Islet of Langerhans (tissue), 1 donor: Measurements from ENCODE around the gene EPN1.
"Not testable (repeated sequence)": the region's sequence is repeated elsewhere in the genome, so short reads cannot be mapped to it uniquely, and the experiment has no call there.

Experiments
- FAIRE-seq: peaks from one replicate; lab custom pipeline; 2011; peaks lifted over from hg19 to GRCh38; lab: Jason Lieb, UNC

EPN1 gene

DNA sequence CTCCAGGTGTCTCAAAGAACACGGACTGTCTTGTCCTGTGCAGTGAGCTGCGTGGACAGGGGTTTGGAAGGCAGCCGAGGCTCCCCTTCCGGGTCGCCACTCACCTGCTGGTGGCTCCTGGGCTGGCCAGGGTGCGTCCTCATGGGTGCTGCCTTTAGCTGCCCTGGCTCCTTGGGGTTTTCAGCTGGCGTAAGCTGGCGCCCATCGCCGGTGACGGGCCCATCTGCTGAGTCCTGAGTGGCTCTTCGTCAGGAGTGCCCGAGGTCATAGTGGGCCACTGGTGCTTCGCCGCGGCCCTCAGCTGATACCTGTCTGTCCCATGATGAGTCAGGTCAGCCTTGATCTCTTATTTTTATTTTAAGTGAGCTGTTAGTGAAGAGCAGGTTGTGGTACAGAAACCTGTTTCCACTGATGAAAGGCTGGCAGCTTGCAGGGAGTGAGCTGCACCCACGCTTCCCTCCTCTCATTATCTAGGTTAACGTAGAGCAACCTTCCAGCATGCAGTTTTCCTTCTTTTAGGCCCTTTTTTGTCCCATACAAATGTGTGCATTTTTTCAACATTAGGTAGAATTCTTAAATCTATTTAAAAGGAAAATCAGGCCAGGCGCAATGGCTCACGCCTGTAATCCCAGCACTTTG lies 18.4 kb downstream of the EPN1 start:
- FAIRE-seq, result no peak

DNA sequence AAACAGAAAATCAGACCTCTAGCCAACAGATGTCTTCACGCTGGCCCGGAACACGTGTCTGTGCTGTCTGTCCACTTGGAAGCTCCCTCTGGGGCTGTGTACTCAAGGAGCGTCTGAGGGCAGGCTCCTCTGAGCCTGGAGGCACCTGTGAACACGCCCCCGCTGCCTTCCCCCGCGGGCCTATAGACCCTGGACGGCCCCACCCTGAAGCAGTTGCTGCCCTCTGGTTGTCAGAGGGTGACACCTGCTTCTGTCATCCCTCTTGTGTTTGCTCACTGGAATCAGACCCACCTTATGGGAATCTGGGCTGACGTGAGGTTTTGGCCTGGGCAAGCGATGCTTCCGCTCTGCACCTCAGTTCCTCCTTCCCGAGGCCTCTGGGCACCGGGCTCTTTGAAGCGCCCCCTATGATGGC lies 19.2 kb downstream of the EPN1 start:
- FAIRE-seq, result no peak

DNA sequence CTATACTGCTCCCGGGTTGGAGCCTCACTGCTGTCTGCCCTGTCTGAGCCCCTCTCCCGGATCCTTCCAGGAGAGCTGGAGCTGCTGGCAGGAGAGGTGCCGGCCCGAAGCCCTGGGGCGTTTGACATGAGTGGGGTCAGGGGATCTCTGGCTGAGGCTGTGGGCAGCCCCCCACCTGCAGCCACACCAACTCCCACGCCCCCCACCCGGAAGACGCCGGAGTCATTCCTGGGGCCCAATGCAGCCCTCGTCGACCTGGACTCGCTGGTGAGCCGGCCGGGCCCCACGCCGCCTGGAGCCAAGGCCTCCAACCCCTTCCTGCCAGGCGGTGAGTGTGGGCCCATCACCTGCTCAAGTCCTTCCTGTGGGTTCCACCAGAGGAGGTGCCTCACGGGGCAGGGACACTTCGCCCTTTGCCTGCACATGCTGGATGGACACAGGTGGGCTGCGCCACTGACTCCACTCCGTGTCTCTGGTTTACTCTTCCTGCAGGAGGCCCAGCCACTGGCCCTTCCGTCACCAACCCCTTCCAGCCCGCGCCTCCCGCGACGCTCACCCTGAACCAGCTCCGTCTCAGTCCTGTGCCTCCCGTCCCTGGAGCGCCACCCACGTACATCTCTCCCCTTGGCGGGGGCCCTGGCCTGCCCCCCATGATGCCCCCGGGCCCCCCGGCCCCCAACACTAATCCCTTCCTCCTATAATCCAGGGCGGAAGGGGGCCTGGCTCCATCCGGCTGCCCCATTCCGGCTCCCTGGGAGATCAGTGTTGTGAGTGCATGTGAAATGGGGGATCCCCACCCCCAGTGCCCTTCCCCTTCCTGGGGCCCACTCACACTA lies 19.8 kb downstream of the EPN1 start:
- FAIRE-seq, result no peak

DNA sequence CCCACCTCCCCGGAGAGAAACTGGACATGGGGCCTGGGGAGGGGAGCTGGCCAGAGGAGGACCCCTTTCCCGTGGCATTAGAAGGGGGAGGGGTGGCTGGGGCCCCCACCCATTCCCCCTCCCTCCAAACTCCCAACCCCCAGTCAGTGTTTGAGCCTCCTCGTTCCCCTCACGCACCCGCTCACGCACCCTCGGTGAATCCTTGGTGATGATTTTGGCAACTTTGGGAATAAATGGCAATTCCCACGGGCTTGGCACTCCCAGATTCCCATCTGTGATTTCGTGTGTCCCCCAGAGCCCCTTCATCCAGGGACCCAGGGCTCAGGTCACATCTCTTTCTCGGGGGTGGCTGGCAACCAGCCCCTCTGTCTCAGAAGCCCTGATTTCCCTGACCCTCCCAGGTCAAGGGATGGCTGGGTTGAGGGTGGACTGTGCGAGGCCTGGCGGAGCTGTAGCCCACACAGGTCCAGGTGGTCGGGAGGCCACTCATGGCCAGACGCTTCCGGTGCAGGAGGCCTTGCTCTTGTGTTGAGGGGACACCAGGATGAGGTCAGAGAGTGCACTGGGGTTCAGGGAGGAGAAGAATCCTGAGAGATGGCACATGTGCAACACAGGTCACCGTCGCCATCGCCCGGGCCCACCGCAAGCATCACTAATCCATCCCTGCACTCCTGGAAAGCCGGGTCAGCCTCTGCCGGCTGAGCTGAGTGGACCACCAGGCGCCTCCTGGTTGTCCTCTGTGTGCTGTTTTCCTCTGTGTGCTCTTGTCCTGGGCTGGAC lies 20.7 kb downstream of the EPN1 start:
- no peak for FAIRE-seq

DNA sequence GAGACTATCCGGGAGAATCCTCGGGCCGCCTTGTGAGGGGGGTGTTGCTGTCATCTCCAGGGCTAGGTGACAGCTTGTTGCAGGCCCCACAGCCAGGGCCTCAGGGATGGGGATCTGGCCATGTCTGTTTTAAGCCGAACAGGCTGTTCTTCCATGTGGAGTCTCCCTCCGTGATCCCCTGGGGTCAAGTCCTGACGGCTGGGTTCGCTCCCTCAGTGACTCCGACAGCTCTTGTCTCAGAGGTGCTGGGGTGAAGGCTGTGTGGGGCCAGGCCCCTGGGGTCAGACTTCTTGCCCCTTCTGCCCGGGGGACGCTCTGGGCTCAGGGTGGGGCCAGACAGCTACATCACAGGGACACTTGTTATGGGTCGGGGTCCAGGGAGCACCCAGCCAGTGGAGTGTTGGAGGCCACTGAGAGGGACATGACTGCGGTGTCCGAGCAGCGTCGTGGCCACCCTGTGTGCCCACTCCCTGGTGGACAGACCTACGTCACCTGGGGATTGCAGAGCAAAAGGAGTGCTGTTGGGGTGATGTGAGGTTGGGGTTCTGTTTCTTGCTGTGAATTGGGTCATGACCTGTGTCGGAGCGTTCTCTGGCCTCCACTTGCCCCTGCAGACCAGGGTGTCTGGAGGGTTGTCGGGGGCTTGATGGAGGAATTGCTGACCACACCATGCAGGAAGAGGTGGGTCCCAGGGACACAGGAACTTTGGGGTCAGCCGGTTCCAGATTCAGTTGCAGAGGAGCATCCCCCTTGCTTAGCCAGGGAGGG lies 21.5 kb downstream of the EPN1 start:
- no peak for FAIRE-seq

DNA sequence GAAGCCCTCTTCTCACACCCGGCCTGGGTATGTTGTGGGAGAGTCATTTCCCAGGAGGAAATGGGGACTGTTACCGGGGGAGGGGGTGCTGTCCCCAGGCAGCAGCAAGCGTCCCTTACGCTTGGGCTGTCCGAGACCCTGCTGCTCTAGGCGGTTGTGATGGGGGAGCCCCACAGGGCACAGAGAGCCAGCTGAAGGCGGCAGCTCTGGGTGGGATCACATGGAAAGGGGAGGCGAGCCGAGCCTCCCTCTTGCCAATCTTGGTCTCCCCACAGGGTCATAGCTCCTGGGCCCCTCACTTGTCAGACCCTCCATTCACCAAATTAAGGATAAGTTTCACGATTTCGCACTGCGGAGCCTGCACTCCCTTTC lies 22.0 kb downstream of the EPN1 start:
- FAIRE-seq, result no peak

DNA sequence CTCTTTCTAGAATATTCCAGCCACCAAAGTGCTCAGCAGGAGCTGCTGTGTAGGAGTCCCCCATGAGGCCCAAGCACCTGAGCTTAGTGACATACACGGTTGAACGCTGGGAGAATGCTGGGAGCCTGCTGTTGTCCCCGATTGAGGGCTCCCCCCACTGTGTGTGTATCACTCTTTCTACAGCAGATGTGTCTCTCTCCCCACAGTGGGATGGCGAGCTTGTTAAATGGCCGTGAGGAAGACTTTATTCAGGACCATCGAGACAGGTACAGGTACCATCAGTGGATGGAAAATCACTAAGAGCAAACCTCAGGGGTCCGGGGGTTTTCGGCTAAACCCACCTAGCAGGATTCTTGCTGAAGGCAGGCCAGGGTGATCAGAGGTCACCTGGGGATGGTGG lies 22.7 kb downstream of the EPN1 start:
- no peak for FAIRE-seq

DNA sequence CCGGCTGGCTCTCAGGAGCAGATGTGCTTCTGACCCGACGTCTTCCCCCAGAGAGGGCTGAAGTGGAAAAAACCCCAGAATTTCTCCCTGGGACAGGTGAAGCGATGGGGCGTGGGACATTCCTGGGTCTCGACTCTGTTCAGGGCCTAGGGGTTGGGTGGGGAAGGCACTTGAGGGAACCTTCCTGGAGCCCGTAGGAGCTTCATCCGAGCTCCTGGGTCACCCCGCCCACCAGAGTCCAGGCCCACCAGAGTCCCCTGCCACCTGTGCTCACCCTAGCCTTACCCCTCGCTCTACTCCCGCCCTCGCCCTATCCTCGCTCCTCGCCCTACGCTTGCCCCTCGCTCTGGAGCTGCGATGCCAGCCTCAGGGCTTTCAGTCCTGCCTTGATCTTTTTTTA lies 23.2 kb downstream of the EPN1 start:
- no peak for FAIRE-seq

DNA sequence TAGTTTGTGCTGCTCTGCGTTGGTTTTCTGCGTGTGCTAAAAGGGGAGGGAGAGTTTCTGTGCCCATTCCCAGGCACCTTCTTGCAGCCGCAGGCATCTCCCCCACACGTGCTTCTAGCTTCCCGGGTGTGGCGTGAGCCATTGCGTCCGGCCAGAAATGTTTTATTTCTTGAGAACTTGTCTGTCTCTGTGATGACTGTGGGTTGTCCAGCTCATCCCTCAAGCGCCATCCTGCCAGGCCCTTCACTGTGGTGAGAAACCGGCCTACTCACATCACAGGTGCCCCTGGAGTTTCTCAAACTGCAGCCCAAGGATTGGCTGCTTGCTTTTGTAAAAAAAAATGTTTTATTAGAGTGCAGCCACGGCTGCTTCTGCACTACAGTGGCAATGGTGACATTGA lies 24.2 kb downstream of the EPN1 start:
- no peak for FAIRE-seq

DNA sequence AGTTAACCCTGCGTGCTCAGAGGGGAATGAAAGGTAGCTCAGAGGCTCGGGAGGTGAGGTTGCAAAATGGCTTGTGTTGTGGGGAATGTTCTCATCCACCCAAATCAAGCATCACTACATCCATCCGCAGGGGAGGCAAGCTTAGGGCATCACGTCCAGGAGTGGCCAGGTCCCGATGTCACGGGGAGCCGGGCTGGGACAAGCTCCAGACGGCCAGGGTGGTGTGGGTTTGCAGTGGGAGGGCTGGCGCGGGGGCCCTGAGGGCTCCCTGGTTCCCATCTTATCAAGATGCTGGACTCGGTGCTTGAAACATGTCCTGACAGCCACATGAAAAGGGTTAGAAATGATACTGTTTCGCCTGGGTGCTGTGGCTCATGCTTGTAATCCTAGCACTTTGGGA lies 25.8 kb downstream of the EPN1 start:
- FAIRE-seq, result no peak

DNA sequence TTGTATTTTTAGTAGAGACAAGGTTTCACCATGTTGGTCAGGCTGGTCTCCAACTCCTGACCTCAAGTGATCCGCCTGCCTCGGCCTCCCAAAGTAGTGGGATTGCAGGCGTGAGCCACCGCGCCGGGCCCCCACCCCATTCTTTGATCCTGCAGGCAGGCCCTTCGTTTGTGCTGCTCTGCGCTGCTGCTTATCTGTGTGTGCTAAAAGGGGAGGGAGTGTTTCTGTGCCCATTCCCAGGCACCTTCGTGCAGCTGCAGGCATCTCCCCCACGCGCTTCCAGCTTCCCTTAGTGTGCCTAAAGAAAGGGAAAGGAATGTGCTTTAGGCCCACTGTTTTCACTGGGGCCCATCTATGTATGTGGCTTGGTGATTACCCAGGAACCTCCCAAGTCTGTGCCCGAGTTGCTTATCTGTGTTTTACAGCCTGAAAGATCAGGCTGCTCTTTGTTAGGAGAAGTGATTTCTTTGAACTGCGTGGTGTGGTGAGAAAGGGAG lies 27.2 kb downstream of the EPN1 start:
- no peak for FAIRE-seq

DNA sequence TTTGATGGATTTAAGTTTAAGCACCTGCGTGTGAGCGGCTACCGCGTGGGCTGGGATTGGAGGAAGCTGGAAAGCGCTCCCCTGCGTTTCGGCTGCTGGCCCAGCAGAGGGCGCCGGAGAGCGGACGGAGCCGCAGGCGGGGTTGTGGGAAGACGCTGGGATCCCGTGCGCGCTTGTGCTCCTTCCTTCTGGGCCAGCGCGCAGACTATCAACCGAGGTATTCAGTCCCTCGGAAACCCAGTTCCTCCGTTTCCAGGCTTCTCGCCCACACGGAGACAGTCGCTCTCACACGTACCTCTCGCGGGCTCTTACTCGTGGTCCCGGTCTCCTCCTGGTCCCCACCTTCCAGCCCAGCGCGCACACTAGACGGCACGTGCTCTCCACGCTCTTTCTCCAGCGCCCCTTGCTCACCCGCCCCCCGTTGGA lies 28.8 kb downstream of the EPN1 start:
- no peak for FAIRE-seq

DNA sequence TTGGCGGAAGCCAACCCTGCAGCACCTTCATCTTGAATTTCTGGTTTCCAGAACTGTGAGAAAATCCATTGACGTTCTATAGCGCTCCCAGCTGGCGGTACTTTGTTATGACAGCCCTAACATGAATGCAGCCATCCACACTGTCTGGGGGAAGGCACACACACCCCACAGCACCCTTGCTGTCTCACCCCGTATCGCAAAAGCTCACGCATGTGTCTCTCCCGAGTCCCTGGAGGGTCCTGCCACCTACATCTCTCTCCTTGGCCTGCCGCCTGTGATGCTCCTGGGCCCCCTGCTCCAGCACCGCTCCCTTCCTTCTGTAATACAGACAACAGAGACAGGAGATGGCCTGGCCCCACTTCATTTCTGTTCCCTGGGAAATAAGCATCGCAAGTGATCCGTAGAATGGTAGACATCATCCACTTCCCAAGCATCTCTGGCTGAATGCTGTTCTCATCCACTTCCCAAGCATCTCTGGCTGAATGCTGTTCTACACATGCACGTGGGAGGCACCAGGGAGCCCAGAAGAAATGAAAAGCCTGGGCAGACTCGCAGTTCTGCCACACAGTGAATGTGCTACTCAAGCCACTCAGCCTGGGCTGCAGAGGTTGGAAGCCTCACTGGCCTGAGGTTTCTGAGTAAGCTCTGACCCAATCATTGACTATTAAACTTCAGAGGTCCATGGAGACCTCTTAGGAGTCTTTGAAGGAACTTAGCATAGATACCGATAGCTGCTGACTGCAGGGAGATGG lies 29.6 kb downstream of the EPN1 start:
- no peak for FAIRE-seq

DNA sequence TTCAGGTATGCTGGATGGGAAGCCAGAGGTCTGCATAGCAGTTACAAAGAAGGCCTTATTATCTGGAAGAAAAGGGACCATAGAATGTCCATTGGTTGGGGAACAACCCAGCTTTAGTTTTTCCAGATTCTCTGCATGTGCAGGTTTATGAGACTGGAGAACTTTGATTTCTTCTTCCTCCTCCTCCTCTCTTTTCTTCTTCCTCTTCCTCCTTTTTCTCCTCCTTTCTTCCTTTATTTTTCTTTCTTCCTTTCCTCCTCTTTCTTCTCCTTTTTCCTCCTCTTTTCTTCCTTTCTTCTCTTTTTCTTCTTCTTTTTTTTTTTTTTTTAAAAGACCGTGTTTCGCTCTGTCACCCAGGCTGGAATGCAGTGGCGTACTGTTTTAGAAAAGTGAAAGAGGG lies 30.9 kb downstream of the EPN1 start:
- no peak for FAIRE-seq

DNA sequence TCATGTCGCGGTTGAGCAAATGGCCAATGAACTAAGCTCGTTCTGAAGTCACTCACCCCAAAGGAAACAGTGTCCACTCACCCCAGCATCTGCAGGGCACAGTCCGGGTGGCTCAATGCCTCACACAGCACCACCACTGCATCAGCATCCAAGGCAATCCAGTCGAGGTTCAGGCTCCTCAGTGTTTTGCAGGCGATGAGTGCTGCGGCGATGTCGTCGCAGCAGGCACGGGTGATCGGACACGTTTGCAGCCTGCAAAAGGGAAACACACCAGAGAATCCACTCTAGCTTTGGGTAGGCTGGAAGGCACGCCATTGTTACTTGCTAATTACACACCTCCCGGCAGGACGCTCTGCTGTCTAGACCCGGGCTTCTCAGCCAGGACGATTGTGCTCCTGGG lies 36.7 kb downstream of the EPN1 start:
- FAIRE-seq, result no peak

DNA sequence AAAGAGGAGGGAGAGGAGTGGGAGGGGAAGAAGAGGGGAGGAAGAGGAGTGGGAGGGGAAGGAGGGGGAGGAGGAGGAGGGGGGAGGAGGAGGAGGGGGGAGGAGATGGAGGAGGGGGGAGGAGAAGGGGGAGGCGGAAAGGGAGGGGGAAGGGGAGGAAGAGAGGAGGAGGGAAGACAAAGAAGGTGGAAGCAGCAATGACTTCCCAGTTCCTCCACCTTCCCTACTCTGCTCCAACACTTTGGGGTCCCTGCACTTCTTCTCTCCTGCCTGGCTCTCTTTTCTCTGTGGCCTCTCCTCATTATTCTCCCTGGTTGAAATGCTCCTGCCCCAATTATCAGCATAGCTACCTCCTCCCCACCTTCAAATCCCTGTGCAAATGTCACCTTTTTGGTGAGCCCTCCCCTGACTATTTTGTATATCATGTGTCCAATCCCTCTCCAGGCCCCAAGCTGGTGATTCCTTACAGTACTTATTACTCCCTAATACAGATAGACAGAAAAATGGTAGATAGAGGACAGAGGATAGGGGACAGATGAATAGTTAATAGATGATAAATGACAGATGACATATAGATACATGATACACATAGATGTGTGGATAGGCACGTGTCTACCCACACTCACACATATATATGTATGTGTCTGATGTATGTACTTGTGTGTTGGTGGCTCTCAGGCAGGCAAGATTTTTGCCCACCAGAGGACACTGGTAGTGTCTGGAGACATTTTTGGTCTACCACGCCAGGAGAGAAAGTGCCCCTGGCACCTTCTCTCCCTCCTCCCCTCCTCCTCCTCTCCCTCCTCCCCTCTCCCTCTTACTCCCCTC lies 38.0 kb downstream of the EPN1 start:
- FAIRE-seq, result no peak

DNA sequence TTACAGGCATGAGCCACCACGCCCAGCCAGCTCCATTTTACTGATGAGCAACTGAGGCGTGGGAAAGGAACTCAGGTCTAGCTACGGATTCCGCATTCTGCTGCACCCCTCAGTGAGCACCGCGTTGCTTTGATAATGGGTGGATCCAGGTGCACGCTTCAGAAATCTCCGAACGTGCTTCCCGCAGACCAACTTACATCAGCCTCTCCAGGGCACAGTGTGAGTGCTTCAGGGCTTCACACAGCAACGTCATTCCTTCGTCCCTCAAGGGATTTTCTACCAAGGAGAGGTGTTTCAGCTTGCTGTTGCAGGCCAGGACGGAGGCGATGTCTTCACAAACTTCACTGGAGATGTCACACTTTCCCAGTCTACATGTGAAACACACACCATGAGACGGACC lies 41.5 kb downstream of the EPN1 start:
- no peak for FAIRE-seq

DNA sequence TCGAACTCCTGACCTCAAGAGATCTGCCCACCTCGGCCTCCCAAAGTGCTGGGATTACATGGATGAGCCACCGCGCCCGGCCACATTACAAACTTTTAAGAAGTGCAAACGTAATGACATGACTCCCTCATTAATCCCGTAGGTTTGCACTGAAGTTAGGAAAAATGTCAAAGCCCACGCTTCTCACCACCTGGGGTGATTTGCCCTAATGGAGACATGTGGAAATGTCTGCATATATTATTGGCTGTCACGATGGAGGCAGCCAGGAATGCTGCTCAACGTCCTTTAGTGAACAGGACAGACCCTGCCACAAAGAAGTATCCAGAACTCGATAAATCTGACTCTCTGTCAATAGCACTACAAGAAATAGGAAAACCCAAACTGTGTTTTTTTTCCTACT lies 42.2 kb downstream of the EPN1 start:
- FAIRE-seq, result no peak

DNA sequence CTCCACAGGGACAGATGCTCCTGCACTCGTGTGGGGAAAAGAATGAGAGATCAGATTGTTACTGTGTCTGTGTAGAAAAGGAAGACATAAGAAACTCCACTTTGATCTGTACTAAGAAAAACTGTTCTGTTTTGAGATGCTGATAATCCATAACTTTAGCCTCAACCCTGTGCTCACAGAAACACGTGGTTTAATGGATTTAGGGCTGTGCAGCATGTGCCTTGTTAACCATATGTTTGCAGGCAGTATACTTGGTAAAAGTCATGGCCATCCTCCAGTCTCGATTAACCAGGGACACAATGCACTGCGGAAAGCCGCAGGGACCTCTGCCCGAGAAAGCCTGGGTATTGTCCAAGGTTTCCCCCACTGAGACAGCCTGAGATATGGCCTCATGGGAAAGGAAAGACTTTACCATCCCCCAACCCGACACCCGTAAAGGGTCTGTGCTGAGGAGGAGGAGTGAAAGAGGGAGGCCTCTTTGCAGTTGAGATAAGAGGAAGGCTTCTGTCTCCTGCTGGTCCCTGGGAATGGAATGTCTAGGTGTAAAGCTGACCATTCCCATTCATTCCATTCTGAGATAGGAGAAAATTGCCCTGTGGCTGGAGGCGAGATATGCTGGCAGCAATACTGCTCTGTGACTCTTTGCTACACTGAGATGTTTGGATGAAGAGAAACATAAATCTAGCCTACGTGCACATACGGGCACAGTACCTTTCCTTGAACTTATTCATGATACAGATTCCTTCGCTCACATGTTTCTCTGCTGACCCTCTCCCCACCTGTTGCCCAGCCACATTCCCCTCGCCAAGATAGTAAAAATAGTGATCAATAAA lies 43.1 kb downstream of the EPN1 start:
- not testable (repeated sequence) for FAIRE-seq
